IMR-90 (cell line): ENCODE measurements around the gene ELL. TPM values are rescaled to one million over a fixed set of nuclear protein-coding genes. Genes with fewer than 3 reads are reported as not detected.

Source experiments
- ATAC-seq: fragments of 200-7000 bp; cut with Tn5 transposase; 2 replicates; pipeline ENCODE4 v1.9.1; 2020; ENCODE audit warnings: low read depth, mild to moderate bottlenecking, moderate library complexity
- BruUV-seq: library from RNA; stranded (reverse); fragments of 400-500 nt; replicated peaks from 2 replicates; lab custom pipeline; 2021; lab: Mats Ljungman, UMichigan
- CTCF ChIA-PET: fragments of 300-600 bp; formaldehyde crosslinking; extraction: SDS; loops from one replicate; lab custom pipeline; 2021; ENCODE audit warnings: antibody characterized with exemption; lab: Yijun Ruan, JAX
- POLR2A ChIA-PET: fragments of 300-600 bp; sonication (Branson Sonifier 250); formaldehyde crosslinking; loops from one replicate; lab custom pipeline; 2022; ENCODE audit warnings: antibody characterized with exemption; ENCODE audit not compliant: unreplicated experiment; lab: Charles Lee
- DNase-seq: peaks from one replicate; pipeline ENCODE4 v3.0.0; 2013
- H2AFZ ChIP-seq: replicated peaks from 2 replicates; pipeline ENCODE3; 2013; ENCODE audit warnings: low read length, mild to moderate bottlenecking; ENCODE audit not compliant: poor library complexity
- H2AK5ac ChIP-seq: 2 replicates; pipeline ENCODE4 v1.6.1; 2013; ENCODE audit warnings: low read depth, low read length, inconsistent platforms
- H2AK9ac ChIP-seq: replicated peaks from 2 replicates; pipeline ENCODE3; 2013; ENCODE audit warnings: mild to moderate bottlenecking, low read depth, low read length, moderate library complexity; ENCODE audit not compliant: poor library complexity
- H2BK120ac ChIP-seq: 2 replicates; pipeline ENCODE4 v1.6.1; 2013; ENCODE audit warnings: low read depth, low read length, inconsistent platforms
- H2BK15ac ChIP-seq: 3 replicates; pipeline ENCODE4 v1.6.1; 2013; ENCODE audit warnings: low read depth, low read length, inconsistent platforms
- H2BK20ac ChIP-seq: 2 replicates; pipeline ENCODE4 v1.6.1; 2013; ENCODE audit warnings: low read depth, mild to moderate bottlenecking, inconsistent platforms, low read length, moderate library complexity
- H2BK5ac ChIP-seq: 2 replicates; pipeline ENCODE4 v1.6.1; 2013; ENCODE audit warnings: mild to moderate bottlenecking, low read depth, low read length, inconsistent platforms; ENCODE audit not compliant: poor library complexity, severe bottlenecking
- H3K14ac ChIP-seq: replicated peaks from 2 replicates; pipeline ENCODE4 v1.6.1; 2013; ENCODE audit warnings: low read depth, low read length, inconsistent platforms
- H3K18ac ChIP-seq: 2 replicates; pipeline ENCODE4 v1.6.1; 2013; ENCODE audit warnings: low read depth, low read length, control low read depth
- H3K23ac ChIP-seq: 2 replicates; pipeline ENCODE4 v1.6.1; 2013; ENCODE audit warnings: low read depth, low read length, inconsistent platforms
- H3K27ac ChIP-seq: 2 replicates; pipeline ENCODE4 v1.5.1; 2013; ENCODE audit warnings: mild to moderate bottlenecking, control low read depth, low read length; ENCODE audit not compliant: insufficient read depth
- H3K27me3 ChIP-seq: 2 replicates; pipeline ENCODE4 v1.6.1; 2013; ENCODE audit warnings: low read length; ENCODE audit not compliant: control insufficient read depth, insufficient read depth
- H3K36me3 ChIP-seq: 2 replicates; pipeline ENCODE4 v1.6.1; 2013; ENCODE audit warnings: low read length, mixed read lengths; ENCODE audit not compliant: control insufficient read depth, insufficient read depth
- H3K4ac ChIP-seq: 2 replicates; pipeline ENCODE4 v1.6.1; 2013; ENCODE audit warnings: low read depth, low read length, inconsistent platforms
- H3K4me1 ChIP-seq: 2 replicates; pipeline ENCODE4 v1.6.1; 2013; ENCODE audit warnings: low read length, mixed read lengths; ENCODE audit not compliant: control insufficient read depth, insufficient read depth
- H3K4me2 ChIP-seq: 2 replicates; pipeline ENCODE4 v1.6.1; 2013; ENCODE audit warnings: low read depth, mild to moderate bottlenecking, control low read depth, low read length, moderate library complexity
- H3K4me3 ChIP-seq: 2 replicates; pipeline ENCODE4 v1.5.1; 2013; ENCODE audit warnings: low read depth, mild to moderate bottlenecking, control low read depth, low read length, moderate library complexity; ENCODE audit not compliant: insufficient read depth
- H3K56ac ChIP-seq: 2 replicates; pipeline ENCODE4 v1.6.1; 2013; ENCODE audit warnings: low read length, inconsistent platforms; ENCODE audit not compliant: insufficient read depth; ENCODE audit errors: extremely low read depth
- H3K79me1 ChIP-seq, 2 experiments: 2 replicates each; pipeline ENCODE4 v1.6.1; 2013; ENCODE audit warnings: low read length in 2 of 2, inconsistent platforms in 1 of 2, low read depth in 1 of 2
- H3K9ac ChIP-seq: 2 replicates; pipeline ENCODE4 v1.6.1; 2013; ENCODE audit warnings: low read depth, low read length, control low read depth
- H3K9me1 ChIP-seq: 2 replicates; pipeline ENCODE4 v1.6.1; 2013; ENCODE audit warnings: low read length, inconsistent platforms; ENCODE audit not compliant: insufficient read depth
- H3K9me3 ChIP-seq: 2 replicates; pipeline ENCODE4 v1.6.1; 2013; ENCODE audit warnings: low read length; ENCODE audit not compliant: control insufficient read depth, insufficient read depth
- H4K20me1 ChIP-seq: 2 replicates; pipeline ENCODE4 v1.6.1; 2013; ENCODE audit warnings: low read length, inconsistent platforms; ENCODE audit not compliant: insufficient read depth
- H4K5ac ChIP-seq: 2 replicates; pipeline ENCODE4 v1.6.1; 2013; ENCODE audit warnings: mild to moderate bottlenecking, low read depth, low read length, control low read depth
- H4K8ac ChIP-seq, 2 experiments: 2 replicates each; pipeline ENCODE4 v1.6.1; 2013; ENCODE audit warnings: low read depth in 2 of 2, low read length in 2 of 2, control low read depth in 1 of 2, inconsistent platforms in 1 of 2
- H4K91ac ChIP-seq: 2 replicates; pipeline ENCODE4 v1.6.1; 2013; ENCODE audit warnings: low read depth, low read length, inconsistent platforms; ENCODE audit not compliant: insufficient read depth
- BHLHE40 ChIP-seq: fragments of 150-350 bp; IDR thresholded peaks from 2 replicates; pipeline ENCODE4 v1.6.1; 2016; ENCODE audit warnings: mild to moderate bottlenecking, low read depth, low read length
- FOS ChIP-seq: fragments of 150-350 bp; IDR thresholded peaks from 2 replicates; pipeline ENCODE4 v1.6.1; 2016; ENCODE audit warnings: low read depth, low read length
- SMC3 ChIP-seq: fragments of 150-350 bp; IDR thresholded peaks from 2 replicates; pipeline ENCODE4 v1.6.1; 2016; ENCODE audit warnings: low read depth, mild to moderate bottlenecking, antibody characterized with exemption, low read length, moderate library complexity
- USF2 ChIP-seq: fragments of 150-350 bp; IDR thresholded peaks from 2 replicates; pipeline ENCODE4 v1.6.1; 2017; ENCODE audit warnings: mild to moderate bottlenecking, antibody characterized with exemption, low read length, low read depth
- WGBS, 2 experiments: methylation state at CpG; one replicate each; pipeline versions ENCODE4 v1.1.5 to v1.1.7; 2013; ENCODE audit warnings: missing lambda C conversion rate in 2 of 2; ENCODE audit not compliant: insufficient read length in 1 of 2; ENCODE audit errors: extremely low coverage in 2 of 2; 5-methylcytosine and 5-hydroxymethylcytosine counted together
- dilution Hi-C: fragments of 300-500 bp; cut with HindIII; formaldehyde crosslinking; loops from one replicate; pipeline ENCODE4 v1.14.3; 2018; ENCODE audit warnings: low sequenced_read_pairs; ENCODE audit not compliant: unreplicated experiment
- in situ Hi-C: fragments of 300-500 bp; cut with MboI; formaldehyde crosslinking; loops from 3 replicates; pipeline ENCODE4 v1.14.3; 2019; ENCODE audit warnings: low sequenced_read_pairs, inconsistent platforms, mixed read lengths
- intact Hi-C: fragments of 100-400 bp; cut with micrococcal nuclease; formaldehyde crosslinking; loops from 2 replicates; pipeline ENCODE4 v1.10.0; 2022
- polyA plus RNA-seq, 3 experiments: library from polyadenylated mRNA; depleted of rRNA; stranded (reverse); fragments of >200 nt; gene quantifications; 2 replicates each; pipeline ENCODE4 v1.2.3, GENCODE V29; 2012; ENCODE audit warnings: low replicate concordance in 1 of 3
- total RNA-seq: library from RNA; depleted of rRNA; stranded (reverse); fragments of >200 nt; gene quantifications from 2 replicates; pipeline ENCODE4 v1.2.3, GENCODE V29; 2012

Gene ELL
- total and polyA plus RNA-seq, 2 of the 4 experiments (the other 2 are of a cell fraction), result 6.3 to 13.1 TPM

GRCh38 chr19:18481505-18482222, 40.2 kb downstream of the ELL start:
- ChIA-PET CTCF (interaction anchor here (0.6 kb wide), 1 partner anchor 116 kb away, joined by 4 read pairs; no protein-coding TSS in a partner anchor), POLR2A (interaction anchor here (0.6 kb wide), 1 partner anchor 47 kb away, joined by 10 read pairs; no protein-coding TSS in a partner anchor)
- H2BK20ac ChIP-seq, result no peak overlapping the region
- no peak overlapping the region for H2BK5ac ChIP-seq
- peaks cover 59% of the 10 kb centered on the region for H3K9me1 ChIP-seq
- intact Hi-C loops (no loop called here), dilution Hi-C loops (no loop called here), in situ Hi-C loops (no loop called here)
- no peak overlapping the region for H2AFZ ChIP-seq
- H3K18ac ChIP-seq, result no peak overlapping the region
- ATAC-seq (no peak), DNase-seq (no peak)
- H3K79me1 ChIP-seq, result peaks cover 35 to 98% of the 10 kb centered on the region in 2 experiments
- H3K36me3 ChIP-seq, result peaks cover 3% of the 10 kb centered on the region; the same call in 1 of the 2 replicates
- H2AK9ac ChIP-seq, result no peak overlapping the region
- H3K27ac ChIP-seq, result no peak overlapping the region
- no TSS peak for BruUV-seq
- no peaks in the 10 kb centered on the region for H3K9me3 ChIP-seq
- 93% methylated on average over 9 of the region's 12 CpGs; no CpG with 5 or more reads in 1 of the 2 experiments for WGBS, 2 experiments
- H4K20me1 ChIP-seq, result peaks cover 61% of the 10 kb centered on the region
- H3K4me2 ChIP-seq, result no peak overlapping the region
- H4K91ac ChIP-seq, result no peak overlapping the region; the same call in 1 of the 2 replicates
- H4K8ac ChIP-seq, result peak overlapping the region in 1 of 2 experiments; percentile 5; a peak in 1 of 4 replicates
- H4K5ac ChIP-seq, result no peak overlapping the region
- no peaks in the 10 kb centered on the region for H3K27me3 ChIP-seq
- H2AK5ac ChIP-seq, result peak overlapping the region; percentile 100
- TF ChIP-seq FOS (no peak), USF2 (no peak), SMC3 (no peak), BHLHE40 (no peak)
- H3K14ac ChIP-seq, result peak overlapping the region; percentile 66; the same call in 1 of the 2 replicates
- no peak overlapping the region for H3K56ac ChIP-seq
- H3K23ac ChIP-seq, result peak overlapping the region; percentile 52; the same call in 1 of the 2 replicates
- no peak overlapping the region for H3K9ac ChIP-seq
- peak overlapping the region; percentile 95; the same call in 1 of the 2 replicates for H3K4ac ChIP-seq
- peaks cover 47% of the 10 kb centered on the region for H3K4me1 ChIP-seq
- no peak overlapping the region for H3K4me3 ChIP-seq
- H2BK120ac ChIP-seq, result no peak overlapping the region
- H2BK15ac ChIP-seq, result no peak overlapping the region
